NK-92 treated with Interleukin-12 subunit alpha and Interleukin-12 subunit beta, amount 100 ng/mL, for 24 hours (cell line): ENCODE data around the gene PPP1CA.

Experiments used
- DNase-seq: peaks from one replicate; lab custom pipeline; 2025; lab: John Stamatoyannopoulos, UW

PPP1CA gene

GRCh38 chr11:67401495-67402191, at the start of gene PPP1CA:
Gene PPP1CA (minus strand): TSS chr11:67401858. CDS start chr11:67401782, 76 bp downstream.
- peak; percentile 87 for DNase-seq

GRCh38 chr11:67450796-67451657, 49.4 kb upstream of the PPP1CA start:
- no peak for DNase-seq

DNA sequence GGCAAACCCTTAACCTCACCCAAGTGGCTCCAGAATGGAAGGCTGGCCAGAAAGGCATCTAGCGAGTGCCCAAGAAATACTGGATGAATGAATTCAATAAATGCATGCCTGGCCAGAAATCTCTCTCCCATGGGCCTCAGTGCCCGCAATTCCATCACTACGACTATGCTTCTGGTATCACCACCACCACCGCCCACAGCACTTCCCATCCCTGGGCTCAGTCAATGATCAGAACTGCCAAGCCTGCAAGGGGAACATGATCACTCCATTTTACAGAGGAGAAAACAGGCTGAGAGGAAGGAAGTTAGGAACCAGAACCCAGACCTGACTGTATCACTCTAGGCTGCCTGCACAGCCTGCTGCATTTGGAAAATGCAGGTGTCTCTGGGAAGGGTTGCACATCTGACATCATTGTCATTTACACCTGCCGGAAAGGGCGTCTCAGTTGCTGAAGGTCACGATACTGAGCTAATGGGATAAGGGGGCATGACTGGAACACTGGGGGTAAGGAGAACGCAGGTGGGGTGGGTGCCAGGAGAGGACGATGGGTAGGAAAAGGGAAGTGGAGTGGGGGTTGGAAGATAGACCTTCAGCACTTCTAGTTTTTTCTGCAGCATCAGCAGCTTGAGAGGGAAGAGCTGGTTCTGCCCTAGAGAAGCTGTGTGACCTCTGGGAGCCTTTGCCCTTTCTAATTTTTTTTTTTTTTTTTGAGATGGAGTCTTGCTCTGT, 47.6 kb upstream of the PPP1CA start:
- no peak for DNase-seq

DNA sequence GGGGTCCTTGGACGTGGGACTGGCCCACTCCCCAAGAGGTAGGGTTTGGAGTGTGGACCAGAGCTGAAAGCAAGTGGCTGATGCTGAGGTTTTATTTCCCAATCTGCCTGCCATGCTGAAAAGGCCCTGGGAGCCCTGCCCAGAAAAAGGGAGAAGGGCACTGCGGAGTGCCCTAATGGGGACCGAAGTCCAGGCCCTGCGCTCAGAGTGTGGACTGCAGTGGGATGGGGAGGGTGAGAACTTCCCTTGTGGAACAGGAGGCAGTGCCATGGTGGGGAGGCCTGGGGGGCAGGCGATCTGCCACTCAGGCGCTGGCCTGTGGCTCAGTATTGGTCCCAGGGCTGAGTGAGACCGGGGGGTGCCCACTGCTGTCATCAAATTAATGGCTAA, 46.6 kb upstream of the PPP1CA start:
- DNase-seq: no peak

DNA sequence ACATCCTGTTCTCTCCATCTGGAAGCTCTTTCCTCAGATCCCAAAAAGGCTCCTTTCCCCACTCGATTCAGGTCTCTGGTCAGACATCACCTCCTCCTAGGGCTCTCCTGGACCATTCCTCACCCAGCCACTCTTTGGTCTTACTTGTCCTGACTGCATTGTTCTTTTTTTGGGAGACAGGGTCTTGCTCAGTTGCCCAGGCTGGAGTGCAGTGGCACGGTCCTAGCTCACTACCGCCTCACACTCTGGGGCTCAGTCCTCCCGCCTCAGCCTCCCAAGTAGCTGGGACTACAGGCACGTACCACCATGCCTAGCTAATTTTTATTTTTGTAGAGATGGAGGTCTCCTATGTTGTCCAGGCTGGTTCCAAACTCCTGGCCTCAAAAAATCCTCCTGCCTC, 43.9 kb upstream of the PPP1CA start:
- DNase-seq: no peak

GRCh38 chr11:67442504-67443404, 41.1 kb upstream of the PPP1CA start:
- no peak for DNase-seq

DNA sequence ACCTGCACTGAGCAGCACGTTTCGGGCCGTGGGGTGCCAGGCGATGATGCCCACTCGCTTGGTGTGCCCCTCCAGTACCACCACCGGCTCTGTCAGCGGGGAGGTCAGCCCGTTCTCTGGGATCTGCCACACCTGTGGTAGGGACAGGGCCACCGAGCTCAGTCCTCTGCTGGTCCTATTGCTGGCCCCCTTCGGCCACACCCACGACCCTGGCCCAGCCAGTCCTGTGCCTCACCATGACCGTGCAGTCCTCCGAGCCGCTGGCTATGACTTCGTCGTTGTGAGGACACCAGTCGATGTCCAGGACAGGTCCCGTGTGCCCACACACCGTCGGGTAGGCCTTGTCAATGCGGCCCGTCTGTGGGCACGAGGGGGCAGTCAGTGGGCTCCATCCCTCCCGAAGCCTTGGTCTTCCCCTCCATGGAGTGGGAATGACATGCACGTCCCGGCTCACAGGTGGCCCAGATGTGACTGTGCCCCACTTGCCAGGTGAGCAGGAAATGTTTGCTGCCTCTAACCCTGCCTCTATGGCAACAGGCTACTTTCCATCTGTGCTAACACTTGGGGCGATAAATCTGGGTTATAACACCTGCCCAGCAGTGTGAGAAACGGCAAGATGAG, 40.2 kb upstream of the PPP1CA start:
- DNase-seq: no peak

- DNase-seq: no peak
Observed at GRCh38 chr11:67441098-67441563, 39.5 kb upstream of the PPP1CA start.

DNA sequence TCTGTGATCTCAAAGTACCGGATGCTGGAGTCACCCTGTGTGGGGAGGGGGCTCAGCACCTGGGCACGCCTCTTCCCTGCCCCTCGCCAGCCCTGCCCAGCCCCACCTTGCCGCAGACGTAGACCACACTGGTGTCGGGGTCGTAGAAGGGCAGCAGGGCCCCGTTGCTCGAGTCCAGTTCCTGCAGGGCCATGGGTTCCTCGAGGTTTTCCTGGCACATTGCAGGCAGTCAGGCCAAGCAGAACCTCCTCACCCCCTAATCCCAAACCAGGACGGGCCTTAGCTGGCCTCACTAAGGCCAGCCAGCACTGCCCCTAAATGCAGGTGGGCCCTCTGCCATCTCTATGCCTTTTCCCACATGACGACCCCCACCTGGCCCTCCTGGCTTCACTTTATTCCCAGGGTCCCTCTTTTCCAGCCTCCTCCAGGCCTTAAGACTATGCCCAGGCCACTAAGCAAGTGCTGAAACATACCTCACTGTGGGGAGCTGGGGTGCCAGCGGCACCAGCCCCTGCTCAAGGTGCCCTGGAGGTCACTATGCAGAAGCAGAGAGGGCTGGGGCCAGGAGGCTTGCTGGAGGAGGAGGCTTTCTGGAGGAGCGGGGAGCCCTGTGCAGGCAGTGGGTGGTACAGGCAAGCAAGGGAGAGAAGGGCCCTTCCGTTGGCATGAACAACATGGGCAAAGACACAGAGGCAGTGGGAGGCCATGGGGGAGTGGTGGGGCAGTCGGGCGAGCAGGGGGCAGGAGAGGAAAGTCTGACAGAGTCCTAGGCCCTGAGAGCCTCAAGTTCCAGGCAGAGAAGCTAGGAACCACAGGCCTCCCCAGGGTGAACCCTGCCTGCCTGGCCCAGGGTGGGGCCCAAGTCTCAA, 38.8 kb upstream of the PPP1CA start:
- no peak for DNase-seq

- DNase-seq: no peak
Observed at GRCh38 chr11:67439321-67440228, 37.9 kb upstream of the PPP1CA start.

- DNase-seq: no peak
Observed at GRCh38 chr11:67438158-67438902, 36.7 kb upstream of the PPP1CA start.

GRCh38 chr11:67437809-67438157, 36.1 kb upstream of the PPP1CA start:
- no peak for DNase-seq

- DNase-seq: peak; percentile 80
Observed at GRCh38 chr11:67437082-67437808, 35.6 kb upstream of the PPP1CA start, which contains the start of gene PTPRCAP. Gene PTPRCAP (minus strand): TSS chr11:67437682. CDS start chr11:67437619, 63 bp downstream.

DNA sequence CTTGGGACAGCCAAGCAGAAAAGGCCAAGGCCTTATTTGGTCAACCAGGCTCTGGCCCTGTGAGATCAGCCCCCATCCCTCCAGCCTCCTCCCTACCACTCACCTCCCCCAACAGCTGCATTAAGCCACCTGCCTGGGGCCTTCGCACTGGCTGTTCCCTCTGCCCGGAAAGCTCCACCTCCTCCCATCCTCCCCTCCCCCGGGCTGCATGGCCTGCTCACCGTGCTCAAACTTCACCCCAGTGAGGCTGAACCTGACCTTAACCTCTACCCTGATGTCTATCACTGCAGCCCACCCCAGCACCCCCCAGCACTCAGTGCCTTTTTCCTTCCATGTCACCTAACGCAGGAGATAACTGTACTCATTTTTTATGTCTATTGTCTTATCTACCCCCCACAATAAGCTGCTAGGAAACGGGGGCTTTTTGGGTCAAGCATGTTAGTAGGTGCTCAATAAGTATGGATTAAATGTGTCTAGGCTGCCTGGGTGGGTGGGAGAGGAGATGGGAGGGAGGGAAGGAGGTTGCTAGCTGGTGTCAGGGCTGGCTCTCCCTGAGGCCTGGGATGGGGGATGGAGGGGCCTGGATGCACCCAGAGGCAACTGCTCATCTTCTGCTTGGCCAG, 34.9 kb upstream of the PPP1CA start:
- peak; percentile 73 for DNase-seq

- no peak for DNase-seq
Observed at GRCh38 chr11:67435727-67436458, 34.2 kb upstream of the PPP1CA start.

- no peak for DNase-seq
Observed at GRCh38 chr11:67435031-67435726, 33.5 kb upstream of the PPP1CA start.
